RPMI8226 (cell line): ENCODE results near the gene CACFD1.
A peak's percentile ranks its signal among the peaks of the same experiment; 100 is the strongest.

Experiments
- DNase-seq: peaks from one replicate; pipeline ENCODE4 v3.0.0-alpha.2; 2015

CACFD1 gene

GRCh38 chr9:133441571-133441970 is 18.2 kb upstream of the CACFD1 start:
- no peak for DNase-seq

DNA sequence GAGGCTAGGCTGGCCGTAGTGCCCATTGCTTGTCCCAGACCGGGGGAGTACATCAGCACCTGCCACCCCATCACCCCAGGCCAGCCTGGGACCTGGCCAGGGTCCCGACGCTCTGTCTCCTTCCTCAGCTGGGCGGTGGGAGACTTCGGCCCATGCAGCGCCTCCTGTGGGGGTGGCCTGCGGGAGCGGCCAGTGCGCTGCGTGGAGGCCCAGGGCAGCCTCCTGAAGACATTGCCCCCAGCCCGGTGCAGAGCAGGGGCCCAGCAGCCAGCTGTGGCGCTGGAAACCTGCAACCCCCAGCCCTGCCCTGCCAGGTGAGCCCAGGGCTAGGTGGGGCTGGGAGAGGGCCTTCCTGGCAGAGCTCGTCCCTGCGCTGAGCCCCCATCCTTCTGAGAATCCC is 16.5 kb upstream of the CACFD1 start:
- no peak for DNase-seq

DNA sequence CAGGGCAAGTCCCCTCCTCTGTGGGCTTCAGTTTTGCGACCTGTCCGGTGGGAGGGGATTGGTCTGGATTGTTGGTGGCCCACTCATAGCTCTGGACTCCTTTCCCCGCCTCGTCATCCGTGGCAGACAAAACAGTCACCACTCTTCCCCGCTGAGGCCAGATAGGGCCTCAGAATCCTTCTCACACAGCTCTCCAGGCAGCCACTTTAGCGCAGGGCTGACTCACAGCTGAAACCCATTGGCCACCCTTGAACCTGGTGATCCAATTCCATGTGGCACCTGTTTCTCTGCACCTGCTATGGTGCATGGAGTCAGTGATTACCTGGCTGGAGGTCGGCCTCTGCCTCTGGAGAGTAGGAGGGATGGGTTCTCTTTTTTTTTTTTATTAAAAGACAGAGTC is 15.8 kb upstream of the CACFD1 start:
- no peak for DNase-seq

GRCh38 chr9:133445293-133445969 is 14.3 kb upstream of the CACFD1 start:
- no peak for DNase-seq

- DNase-seq = no peak
These were observed 11.2 kb upstream of the CACFD1 start for GRCh38 chr9:133448487-133448972.

- DNase-seq = peak; percentile 46
These were observed 10.0 kb upstream of the CACFD1 start for GRCh38 chr9:133449760-133450159.

DNA sequence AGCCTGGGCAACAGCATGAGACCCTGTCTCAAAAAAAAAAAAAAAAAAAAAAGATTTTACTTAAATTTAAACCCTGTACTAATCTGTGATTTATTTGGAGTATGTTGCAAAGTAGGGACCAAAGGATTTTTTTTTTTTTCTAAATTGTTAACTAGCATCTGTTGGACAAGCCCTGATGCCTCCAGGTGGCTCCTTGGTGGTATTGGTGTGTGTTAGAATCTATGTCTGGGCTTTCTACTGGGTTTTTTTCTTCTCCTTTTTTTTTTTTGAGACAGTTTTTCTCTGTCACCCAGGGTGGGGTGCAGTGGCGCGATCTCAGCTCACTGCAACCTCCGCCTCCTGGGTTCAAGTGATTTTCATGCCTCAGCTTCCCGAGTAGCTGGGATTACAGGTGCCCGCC is 7.9 kb upstream of the CACFD1 start:
- DNase-seq = peak; percentile 49

GRCh38 chr9:133452562-133452961 is 7.2 kb upstream of the CACFD1 start:
- no peak for DNase-seq

DNA sequence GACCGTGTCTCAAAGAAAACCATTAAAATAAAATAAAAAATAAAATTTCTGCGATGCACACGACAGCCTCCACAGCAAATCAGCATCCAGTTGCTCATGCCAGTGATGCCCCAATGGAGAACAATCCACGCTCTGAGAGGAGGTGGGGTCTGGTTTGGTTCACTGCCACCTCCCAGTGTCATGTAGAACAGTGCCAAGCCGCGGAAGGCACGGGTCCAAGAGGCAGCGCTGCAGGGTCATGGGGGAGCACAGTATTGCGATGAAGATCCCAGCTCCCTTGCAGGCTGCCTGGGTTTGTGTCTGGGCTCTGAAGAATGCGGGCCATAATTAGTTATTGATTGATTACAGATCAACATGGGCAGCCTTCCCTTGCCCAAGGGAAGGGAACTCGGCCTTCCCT is 6.1 kb upstream of the CACFD1 start:
- no peak for DNase-seq

- DNase-seq = no peak
These were observed 5.5 kb upstream of the CACFD1 start for GRCh38 chr9:133454325-133454724.

DNA sequence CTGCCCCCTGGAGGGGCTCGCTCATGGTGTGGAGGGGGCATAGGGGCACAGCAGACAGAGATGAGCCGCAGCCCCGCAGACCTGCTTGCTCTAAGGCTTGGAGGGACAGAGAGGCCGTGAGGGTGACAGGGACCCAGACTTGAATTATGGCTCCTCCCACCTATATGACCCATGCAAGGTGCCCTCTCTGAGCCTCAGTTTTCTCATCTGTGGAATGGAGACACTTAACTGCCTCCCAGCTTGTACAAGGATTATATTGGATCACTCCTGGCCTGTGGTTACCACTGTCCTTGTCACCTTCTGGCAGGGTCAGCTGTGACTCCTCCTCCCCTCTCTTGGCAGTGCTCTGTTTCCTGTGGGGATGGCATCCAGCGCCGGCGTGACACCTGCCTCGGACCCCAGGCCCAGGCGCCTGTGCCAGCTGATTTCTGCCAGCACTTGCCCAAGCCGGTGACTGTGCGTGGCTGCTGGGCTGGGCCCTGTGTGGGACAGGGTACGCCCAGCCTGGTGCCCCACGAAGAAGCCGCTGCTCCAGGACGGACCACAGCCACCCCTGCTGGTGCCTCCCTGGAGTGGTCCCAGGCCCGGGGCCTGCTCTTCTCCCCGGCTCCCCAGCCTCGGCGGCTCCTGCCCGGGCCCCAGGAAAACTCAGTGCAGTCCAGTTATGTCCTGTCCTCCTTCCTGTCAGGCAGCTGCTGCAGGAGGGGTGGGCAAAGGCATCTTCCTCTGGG is 4.7 kb upstream of the CACFD1 start:
- no peak for DNase-seq

GRCh38 chr9:133455936-133456335 is 3.8 kb upstream of the CACFD1 start:
- DNase-seq = no peak

- DNase-seq = peak; percentile 43
These were observed 3.4 kb upstream of the CACFD1 start for GRCh38 chr9:133456409-133456808.

- peak; percentile 54 for DNase-seq
These were observed 2.5 kb upstream of the CACFD1 start for GRCh38 chr9:133457233-133457632.

DNA sequence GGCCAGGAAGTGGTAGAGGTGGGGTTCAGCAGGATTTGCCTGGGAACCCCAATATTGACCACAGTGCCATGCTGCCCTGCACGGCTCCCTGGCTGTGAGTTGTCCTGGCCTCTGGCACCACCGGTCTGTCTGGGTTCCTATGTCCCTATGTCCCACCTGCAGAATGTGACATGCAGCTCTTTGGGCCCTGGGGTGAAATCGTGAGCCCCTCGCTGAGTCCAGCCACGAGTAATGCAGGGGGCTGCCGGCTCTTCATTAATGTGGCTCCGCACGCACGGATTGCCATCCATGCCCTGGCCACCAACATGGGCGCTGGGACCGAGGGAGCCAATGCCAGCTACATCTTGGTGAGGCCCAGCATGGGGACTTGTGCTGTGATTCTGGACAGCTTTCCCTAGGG is 2.0 kb upstream of the CACFD1 start:
- DNase-seq = no peak

DNA sequence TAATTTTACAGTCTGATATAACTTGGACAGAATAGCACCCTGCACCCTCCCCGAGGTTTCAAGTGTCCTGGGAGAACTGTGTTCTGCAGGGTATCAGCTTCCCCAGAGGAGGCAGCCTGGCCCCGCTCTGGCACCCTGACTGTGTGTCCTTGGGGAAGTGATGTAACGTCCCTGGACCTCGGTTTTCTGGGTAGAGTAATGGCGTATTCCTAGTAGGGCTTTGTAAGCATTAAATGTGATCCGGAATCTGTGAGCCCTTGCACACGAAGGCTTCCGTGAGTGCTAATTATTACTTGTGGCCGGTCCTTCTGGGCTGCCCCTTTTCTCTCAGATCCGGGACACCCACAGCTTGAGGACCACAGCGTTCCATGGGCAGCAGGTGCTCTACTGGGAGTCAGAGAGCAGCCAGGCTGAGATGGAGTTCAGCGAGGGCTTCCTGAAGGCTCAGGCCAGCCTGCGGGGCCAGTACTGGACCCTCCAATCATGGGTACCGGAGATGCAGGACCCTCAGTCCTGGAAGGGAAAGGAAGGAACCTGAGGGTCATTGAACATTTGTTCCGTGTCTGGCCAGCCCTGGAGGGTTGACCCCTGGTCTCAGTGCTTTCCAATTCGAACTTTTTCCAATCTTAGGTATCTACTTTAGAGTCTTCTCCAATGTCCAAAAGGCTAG is 1.0 kb upstream of the CACFD1 start:
- DNase-seq = no peak

GRCh38 chr9:133460405-133461175 is 812 bp downstream of the CACFD1 start:
- DNase-seq = peak; percentile 94

DNA sequence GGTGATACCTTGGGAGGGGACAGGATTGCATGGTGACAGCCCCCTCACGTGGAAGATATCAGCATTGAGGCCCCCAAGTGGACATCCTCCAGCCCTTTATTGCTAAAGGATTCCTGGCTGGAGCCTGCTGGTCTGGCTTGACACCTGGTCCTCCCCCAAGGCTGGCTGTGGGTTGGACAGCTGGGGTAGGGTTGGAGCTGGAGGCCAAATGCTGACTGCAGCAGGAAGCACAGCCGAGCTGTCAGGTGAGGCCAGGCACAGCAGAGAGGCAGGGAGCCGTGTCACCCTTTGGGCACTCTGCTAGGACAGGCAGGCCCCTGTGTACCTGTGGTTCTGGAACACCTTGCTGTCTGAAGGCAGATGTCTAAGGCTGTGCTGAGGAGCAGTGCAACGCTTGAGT is 2.2 kb downstream of the CACFD1 start:
- DNase-seq = peak; percentile 94

DNA sequence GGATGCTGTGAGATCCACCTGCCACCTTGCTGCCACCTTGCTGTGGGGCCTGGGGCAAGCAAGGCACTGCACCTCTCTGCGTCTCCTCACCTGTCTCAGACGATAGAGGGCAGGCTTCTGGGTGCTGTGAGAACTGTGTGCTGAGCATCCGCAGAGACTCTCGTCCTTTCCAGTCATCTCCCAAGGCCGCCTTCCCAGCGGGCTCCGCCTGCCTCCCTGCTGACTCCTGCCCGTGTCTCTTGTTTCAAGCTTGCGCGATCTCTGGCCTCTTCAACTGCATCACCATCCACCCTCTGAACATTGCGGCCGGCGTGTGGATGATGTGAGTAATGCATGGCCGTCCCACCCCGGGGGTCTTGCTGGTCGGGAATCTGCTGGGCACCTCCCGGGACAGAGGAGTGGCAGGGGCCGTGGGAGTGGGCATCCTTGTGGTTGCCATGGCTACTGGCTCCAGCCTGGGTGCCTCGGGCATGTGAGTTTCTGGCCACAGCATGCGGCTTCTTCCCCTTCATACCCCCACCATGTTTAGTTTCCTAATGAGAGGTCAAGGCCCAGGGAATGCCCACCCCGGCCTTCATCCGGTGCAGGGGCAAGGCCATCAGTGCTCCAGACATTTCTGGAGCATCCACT is 3.6 kb downstream of the CACFD1 start:
- peak; percentile 72 for DNase-seq

GRCh38 chr9:133463864-133464615 is 4.3 kb downstream of the CACFD1 start:
- DNase-seq = no peak

- no peak for DNase-seq
These were observed 4.9 kb downstream of the CACFD1 start for GRCh38 chr9:133464638-133465037.

GRCh38 chr9:133465984-133466383 is 6.2 kb downstream of the CACFD1 start:
- no peak for DNase-seq
